G401 (cell line): ENCODE data around the gene NFASC. TPM values are rescaled to one million over a fixed set of nuclear protein-coding genes. Genes with fewer than 3 reads are reported as not detected.

ENCODE experiments used
- DNase-seq: peaks from one replicate; pipeline ENCODE4 v3.0.0-alpha.2; 2015; ENCODE audit warnings: low spot score
- in situ Hi-C: cut with HindIII; loops from 2 replicates; pipeline ENCODE4 v1.10.0; 2016; ENCODE audit warnings: low sequenced_read_pairs, mixed read lengths
- total RNA-seq: library from RNA; depleted of rRNA; stranded (reverse); fragments of >200 nt; shearing (Covaris generic); gene quantifications from 2 replicates; pipeline ENCODE4 v1.2.3, GENCODE V29; 2014

NFASC gene
- total RNA-seq, 1 experiment from 2014 or later: not detected

- in situ Hi-C loops: no loop called here
- DNase-seq: no peak
These were observed 101.1 kb downstream of the NFASC start for GRCh38 chr1:204971517-204972336.

- in situ Hi-C loops: no loop called here
- no peak for DNase-seq
These were observed 101.8 kb downstream of the NFASC start for GRCh38 chr1:204972426-204972825.

- in situ Hi-C loops: no loop called here
- no peak for DNase-seq
These were observed 102.8 kb downstream of the NFASC start for GRCh38 chr1:204973449-204973848.

- no peak for DNase-seq
- in situ Hi-C loops: no loop called here
These were observed 103.7 kb downstream of the NFASC start for GRCh38 chr1:204974327-204974726.

GRCh38 chr1:204975021-204975420, 104.4 kb downstream of the NFASC start:
- in situ Hi-C loops: no loop called here
- DNase-seq: no peak

- DNase-seq: peak; percentile 63
- in situ Hi-C loops: no loop called here
These were observed 105.0 kb downstream of the NFASC start for GRCh38 chr1:204975568-204976235.

- in situ Hi-C loops: no loop called here
These were observed 106.0 kb downstream of the NFASC start for GRCh38 chr1:204976646-204977045.

GRCh38 chr1:204977318-204977717, 106.7 kb downstream of the NFASC start:
- in situ Hi-C loops: no loop called here
- DNase-seq: no peak

More at GRCh38 chr1:204976646-204977045, 106.0 kb downstream of the NFASC start:
- DNase-seq: no peak

GRCh38 chr1:204978782-204979181, 108.1 kb downstream of the NFASC start:
- in situ Hi-C loops: no loop called here
- DNase-seq: no peak

- in situ Hi-C loops: no loop called here
These were observed 108.6 kb downstream of the NFASC start for GRCh38 chr1:204979306-204979705.

GRCh38 chr1:204979891-204980649, 109.4 kb downstream of the NFASC start:
- DNase-seq: no peak
- in situ Hi-C loops: no loop called here

More at GRCh38 chr1:204979306-204979705, 108.6 kb downstream of the NFASC start:
- no peak for DNase-seq

GRCh38 chr1:204980840-204981405, 110.3 kb downstream of the NFASC start:
- in situ Hi-C loops: no loop called here

GRCh38 chr1:204983136-204983535, 112.5 kb downstream of the NFASC start:
- in situ Hi-C loops: no loop called here
- DNase-seq: no peak

More at GRCh38 chr1:204980840-204981405, 110.3 kb downstream of the NFASC start:
- no peak for DNase-seq

GRCh38 chr1:204983881-204984280, 113.2 kb downstream of the NFASC start:
- in situ Hi-C loops: no loop called here
- no peak for DNase-seq

GRCh38 chr1:204984499-204984898, 113.8 kb downstream of the NFASC start:
- no peak for DNase-seq
- in situ Hi-C loops: no loop called here

- no peak for DNase-seq
- in situ Hi-C loops: no loop called here
These were observed 115.5 kb downstream of the NFASC start for GRCh38 chr1:204986181-204986580.

GRCh38 chr1:204987689-204988088, 117.0 kb downstream of the NFASC start:
- no peak for DNase-seq
- in situ Hi-C loops: no loop called here

GRCh38 chr1:204988196-204988595, 117.5 kb downstream of the NFASC start:
- no peak for DNase-seq
- in situ Hi-C loops: no loop called here

GRCh38 chr1:204989266-204990058, 118.8 kb downstream of the NFASC start:
- in situ Hi-C loops: no loop called here

More at GRCh38 chr1:204989266-204990058, 118.8 kb downstream of the NFASC start:
- peak; percentile 93 for DNase-seq
